ENCODE data around the gene MALRD1. TPM values are rescaled to one million over a fixed set of nuclear protein-coding genes. Genes with fewer than 3 reads are reported as not detected.

The MALRD1 gene
- total and polyA plus RNA-seq, 4 donors: 0.17 to 17.9 (median 4.1) TPM

DNA sequence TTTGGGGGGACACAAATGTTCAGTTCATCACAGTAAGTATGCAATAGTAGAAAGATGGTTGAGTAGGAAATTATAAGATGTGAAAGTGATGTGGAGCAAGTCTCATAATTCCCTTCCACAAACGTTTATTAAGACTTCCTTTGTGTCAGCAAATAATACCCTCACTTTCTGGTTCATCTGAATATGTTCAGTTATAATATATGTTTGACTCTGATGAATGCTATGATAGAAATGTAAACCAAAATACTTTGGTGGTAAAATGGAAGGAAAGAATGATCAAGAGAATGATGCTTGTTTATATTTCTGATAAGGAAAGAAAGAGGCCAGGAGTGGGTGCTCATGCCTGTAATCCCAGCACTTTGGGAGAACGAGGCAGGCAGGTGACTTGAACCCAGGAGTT lies 655.9 kb downstream of the MALRD1 start:
- TF ChIP-seq, protein P1, sequence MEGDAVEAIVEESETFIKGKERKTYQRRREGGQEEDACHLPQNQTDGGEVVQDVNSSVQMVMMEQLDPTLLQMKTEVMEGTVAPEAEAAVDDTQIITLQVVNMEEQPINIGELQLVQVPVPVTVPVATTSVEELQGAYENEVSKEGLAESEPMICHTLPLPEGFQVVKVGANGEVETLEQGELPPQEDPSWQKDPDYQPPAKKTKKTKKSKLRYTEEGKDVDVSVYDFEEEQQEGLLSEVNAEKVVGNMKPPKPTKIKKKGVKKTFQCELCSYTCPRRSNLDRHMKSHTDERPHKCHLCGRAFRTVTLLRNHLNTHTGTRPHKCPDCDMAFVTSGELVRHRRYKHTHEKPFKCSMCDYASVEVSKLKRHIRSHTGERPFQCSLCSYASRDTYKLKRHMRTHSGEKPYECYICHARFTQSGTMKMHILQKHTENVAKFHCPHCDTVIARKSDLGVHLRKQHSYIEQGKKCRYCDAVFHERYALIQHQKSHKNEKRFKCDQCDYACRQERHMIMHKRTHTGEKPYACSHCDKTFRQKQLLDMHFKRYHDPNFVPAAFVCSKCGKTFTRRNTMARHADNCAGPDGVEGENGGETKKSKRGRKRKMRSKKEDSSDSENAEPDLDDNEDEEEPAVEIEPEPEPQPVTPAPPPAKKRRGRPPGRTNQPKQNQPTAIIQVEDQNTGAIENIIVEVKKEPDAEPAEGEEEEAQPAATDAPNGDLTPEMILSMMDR (IDR thresholded peaks at IDR 0.05; ENCODE audit: control extremely low read depth, extremely low read depth): no peak
- Histone ChIP-seq H3K9me3 (ENCODE audit: control insufficient read depth in 4 of 4, insufficient read depth in 3 of 4, low read length in 3 of 4) (no peaks in the 10 kb centered on the region), H3K36me3 (ENCODE audit: control insufficient read depth in 4 of 4, insufficient read depth in 4 of 4, low read length in 4 of 4) (no peaks in the 10 kb centered on the region), H3K4me3 (no peak overlapping the region), H3K27ac (ENCODE audit: low read depth in 1 of 2, low read length in 1 of 2) (no peak overlapping the region), H3K4me1 (ENCODE audit: control insufficient read depth in 5 of 5, insufficient read depth in 5 of 5, low read length in 5 of 5) (no peaks in the 10 kb centered on the region), H3K27me3 (ENCODE audit: control insufficient read depth in 3 of 3, insufficient read depth in 3 of 3, low read length in 2 of 3) (no peaks in the 10 kb centered on the region), H3K9ac (ENCODE audit: insufficient read depth in 1 of 2, low read length in 2 of 2) (no peak overlapping the region)
- no peak for ATAC-seq (ENCODE audit: insufficient read depth, low FRiP score)
- 54 to 57% methylated on average over 2 of the region's 2 CpGs for WGBS, 2 donors
- DNase-seq: no peak

DNA sequence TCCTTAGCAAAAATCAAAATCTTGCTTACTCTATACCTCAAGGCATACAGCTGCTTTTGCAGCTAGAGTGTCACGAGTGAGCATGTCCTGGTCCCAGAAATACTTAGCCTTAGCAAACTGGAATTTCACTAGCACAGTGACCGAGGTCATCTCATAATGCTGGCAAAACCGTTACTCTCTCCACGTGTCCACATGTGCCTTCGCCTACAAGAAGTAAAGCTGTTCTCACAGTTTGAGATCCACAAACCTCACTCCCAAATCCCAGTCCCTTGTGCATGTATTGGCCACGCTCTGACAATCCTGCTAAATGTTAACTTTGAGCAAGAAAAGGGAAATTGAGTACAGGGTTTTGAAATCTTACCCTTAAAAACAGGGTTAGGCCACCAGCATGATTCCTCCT lies 656.6 kb downstream of the MALRD1 start:
- no peaks in the 10 kb centered on the region for H3K4me1 ChIP-seq (ENCODE audit: control insufficient read depth in 5 of 5, insufficient read depth in 5 of 5, low read length in 5 of 5)
- TF ChIP-seq, protein P1 (IDR thresholded peaks at IDR 0.05; ENCODE audit: control extremely low read depth, extremely low read depth): no peak
- no peaks in the 10 kb centered on the region for H3K36me3 ChIP-seq (ENCODE audit: control insufficient read depth in 4 of 4, insufficient read depth in 4 of 4, low read length in 4 of 4)
- no peaks in the 10 kb centered on the region for H3K9me3 ChIP-seq (ENCODE audit: control insufficient read depth in 4 of 4, insufficient read depth in 3 of 4, low read length in 3 of 4)
- DNase-seq (no peak), ATAC-seq (ENCODE audit: insufficient read depth, low FRiP score) (no peak)
- H3K27ac ChIP-seq (ENCODE audit: low read depth in 1 of 2, low read length in 1 of 2): no peak overlapping the region
- H3K9ac ChIP-seq (ENCODE audit: insufficient read depth in 1 of 2, low read length in 2 of 2): no peak overlapping the region
- WGBS, 2 donors: 79 to 90% methylated on average over 6 of the region's 6 CpGs
- no peaks in the 10 kb centered on the region for H3K27me3 ChIP-seq (ENCODE audit: control insufficient read depth in 3 of 3, insufficient read depth in 3 of 3, low read length in 2 of 3)
- H3K4me3 ChIP-seq: no peak overlapping the region

DNA sequence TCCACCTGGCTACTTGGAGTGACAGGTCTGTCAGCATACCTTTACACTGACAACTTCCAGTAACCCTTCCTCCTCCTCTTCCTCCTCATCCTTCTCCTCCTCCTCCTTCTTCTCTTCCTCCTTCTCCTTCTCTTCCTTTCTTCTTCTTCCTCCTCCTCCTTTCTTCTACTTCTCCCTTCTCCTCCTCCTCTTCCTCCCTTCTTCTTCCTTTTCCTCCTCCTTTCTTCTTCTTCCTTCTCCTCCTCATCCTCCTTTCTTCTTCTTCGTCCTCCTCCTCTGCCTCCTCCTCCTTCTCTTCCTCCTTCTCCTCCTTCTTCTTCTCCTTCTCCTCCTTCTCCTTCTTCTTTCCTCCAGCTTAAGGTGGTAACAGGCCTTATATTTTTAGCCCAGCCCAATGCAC lies 658.3 kb downstream of the MALRD1 start:
- TF ChIP-seq, protein P1 (IDR thresholded peaks at IDR 0.05; ENCODE audit: control extremely low read depth, extremely low read depth): no peak
- Histone ChIP-seq H3K9me3 (ENCODE audit: control insufficient read depth in 4 of 4, insufficient read depth in 3 of 4, low read length in 3 of 4) (peaks cover 0 to 13% (median 5%) of the 10 kb centered on the region in 4 donors), H3K27me3 (ENCODE audit: control insufficient read depth in 3 of 3, insufficient read depth in 3 of 3, low read length in 2 of 3) (no peaks in the 10 kb centered on the region), H3K36me3 (ENCODE audit: control insufficient read depth in 4 of 4, insufficient read depth in 4 of 4, low read length in 4 of 4) (no peaks in the 10 kb centered on the region), H3K4me3 (no peak overlapping the region), H3K9ac (ENCODE audit: insufficient read depth in 1 of 2, low read length in 2 of 2) (no peak overlapping the region), H3K27ac (ENCODE audit: low read depth in 1 of 2, low read length in 1 of 2) (no peak overlapping the region), H3K4me1 (ENCODE audit: control insufficient read depth in 5 of 5, insufficient read depth in 5 of 5, low read length in 5 of 5) (no peaks in the 10 kb centered on the region)
- ATAC-seq (ENCODE audit: insufficient read depth, low FRiP score): no peak
- 86 to 87% methylated on average over 1 of the region's 1 CpG for WGBS, 2 donors
- DNase-seq: no peak

DNA sequence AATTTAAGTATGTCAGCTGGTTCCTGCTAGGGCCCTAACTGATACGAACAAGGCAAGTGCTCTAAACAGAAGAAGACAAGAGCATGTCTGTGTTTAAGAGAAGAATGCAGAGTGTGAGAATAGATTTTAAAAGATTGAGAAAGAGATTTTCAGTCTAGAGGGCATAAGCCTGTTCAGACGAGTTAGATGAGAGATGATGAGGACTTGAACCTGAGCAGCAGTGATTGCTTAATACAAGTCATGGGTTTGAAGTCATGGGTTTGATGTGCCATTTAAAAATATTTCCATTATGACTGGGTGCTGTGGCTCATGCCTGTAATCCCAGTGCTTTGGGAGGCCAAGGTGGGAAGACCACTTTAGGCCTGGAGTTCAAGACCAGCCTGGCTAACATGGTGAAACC lies 658.8 kb downstream of the MALRD1 start:
- Histone ChIP-seq H3K27me3 (ENCODE audit: control insufficient read depth in 3 of 3, insufficient read depth in 3 of 3, low read length in 2 of 3) (no peaks in the 10 kb centered on the region), H3K27ac (ENCODE audit: low read depth in 1 of 2, low read length in 1 of 2) (no peak overlapping the region), H3K4me3 (no peak overlapping the region), H3K36me3 (ENCODE audit: control insufficient read depth in 4 of 4, insufficient read depth in 4 of 4, low read length in 4 of 4) (no peaks in the 10 kb centered on the region), H3K9ac (ENCODE audit: insufficient read depth in 1 of 2, low read length in 2 of 2) (no peak overlapping the region), H3K9me3 (ENCODE audit: control insufficient read depth in 4 of 4, insufficient read depth in 3 of 4, low read length in 3 of 4) (peaks cover 0 to 17% (median 5%) of the 10 kb centered on the region in 4 donors), H3K4me1 (ENCODE audit: control insufficient read depth in 5 of 5, insufficient read depth in 5 of 5, low read length in 5 of 5) (no peaks in the 10 kb centered on the region)
- ATAC-seq (ENCODE audit: insufficient read depth, low FRiP score) (no peak), DNase-seq (no peak)
- 79 to 86% methylated on average over 2 of the region's 2 CpGs for WGBS, 2 donors
- TF ChIP-seq, protein P1 (IDR thresholded peaks at IDR 0.05; ENCODE audit: control extremely low read depth, extremely low read depth): no peak
